HG02943 (cell line): ENCODE measurements around the gene MUC22.
"Not testable (repeated sequence)": the region's sequence is repeated elsewhere in the genome, so short reads cannot be mapped to it uniquely, and the experiment has no call there.

Source experiments
- ATAC-seq: cut with Tn5 transposase; IDR thresholded peaks from one replicate; pipeline ENCODE4 v1.9.1; 2021; ENCODE audit warnings: mild to moderate bottlenecking, low read depth, moderate library complexity; ENCODE audit not compliant: unreplicated experiment

The MUC22 gene

DNA sequence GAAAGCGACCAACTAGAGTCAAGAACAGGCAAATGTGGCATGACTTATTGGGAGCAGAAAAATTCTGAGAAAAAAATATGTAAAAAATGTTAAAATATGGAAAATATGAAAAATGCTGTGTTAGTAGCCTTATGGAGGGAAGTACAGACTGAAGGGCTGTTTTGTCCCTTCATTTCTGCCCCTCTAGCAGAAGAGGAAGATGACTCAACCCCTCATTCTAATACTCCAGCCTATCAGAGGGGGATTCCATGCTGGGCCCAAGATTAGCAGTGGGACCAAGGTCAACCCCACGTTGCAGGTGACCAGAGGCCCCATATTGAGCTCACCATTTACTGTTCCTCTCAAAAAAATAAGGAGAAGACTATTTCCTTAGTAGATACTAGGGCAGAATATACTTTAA is 18.4 kb upstream of the MUC22 start:
- no peak for ATAC-seq

DNA sequence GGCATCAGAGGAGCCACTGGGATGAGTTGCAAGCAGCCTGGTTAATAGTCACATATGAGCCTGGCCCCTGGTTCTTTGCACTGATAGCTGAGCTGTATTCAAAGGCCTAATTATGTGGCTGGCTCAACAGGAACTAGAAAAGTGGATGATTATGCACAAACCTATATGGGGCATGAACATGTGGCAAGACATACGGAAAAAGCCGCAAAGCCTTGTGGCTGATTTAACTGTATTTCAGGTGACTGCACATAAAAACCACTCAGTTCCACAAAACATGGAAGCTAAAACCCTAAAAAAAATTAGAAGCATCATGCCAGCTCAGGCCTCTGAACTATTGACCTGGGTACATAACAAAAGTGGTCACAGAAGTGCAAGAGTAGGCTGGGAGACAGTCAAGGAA is 13.0 kb upstream of the MUC22 start:
- no peak for ATAC-seq

- no peak for ATAC-seq
These were observed 11.5 kb upstream of the MUC22 start for GRCh38 chr6:30998785-30999184.

GRCh38 chr6:31000067-31000860 is 10.0 kb upstream of the MUC22 start:
- ATAC-seq, result not testable (repeated sequence)

- no peak for ATAC-seq
These were observed 8.9 kb upstream of the MUC22 start for GRCh38 chr6:31001281-31001888.

GRCh38 chr6:31002471-31002870 is 7.8 kb upstream of the MUC22 start:
- no peak for ATAC-seq

DNA sequence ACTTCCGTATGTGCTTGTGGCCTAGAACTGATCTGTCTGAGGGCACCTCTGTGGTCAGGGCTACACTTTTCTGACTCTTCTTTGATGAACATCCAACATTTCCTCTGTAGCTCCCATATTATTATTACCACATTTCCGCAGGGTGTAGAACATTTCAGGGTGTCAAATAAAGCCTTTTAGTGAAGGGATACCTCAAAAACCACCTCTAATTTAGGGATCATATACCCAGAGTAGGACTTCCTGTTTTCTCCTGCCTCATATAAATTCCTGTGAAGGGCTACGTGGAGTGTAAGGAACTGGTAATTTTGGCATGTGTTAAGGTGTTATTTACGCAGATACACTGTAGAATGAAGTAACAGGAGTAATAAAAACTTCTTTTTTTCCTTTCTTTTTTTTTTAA is 5.5 kb upstream of the MUC22 start:
- no peak for ATAC-seq

DNA sequence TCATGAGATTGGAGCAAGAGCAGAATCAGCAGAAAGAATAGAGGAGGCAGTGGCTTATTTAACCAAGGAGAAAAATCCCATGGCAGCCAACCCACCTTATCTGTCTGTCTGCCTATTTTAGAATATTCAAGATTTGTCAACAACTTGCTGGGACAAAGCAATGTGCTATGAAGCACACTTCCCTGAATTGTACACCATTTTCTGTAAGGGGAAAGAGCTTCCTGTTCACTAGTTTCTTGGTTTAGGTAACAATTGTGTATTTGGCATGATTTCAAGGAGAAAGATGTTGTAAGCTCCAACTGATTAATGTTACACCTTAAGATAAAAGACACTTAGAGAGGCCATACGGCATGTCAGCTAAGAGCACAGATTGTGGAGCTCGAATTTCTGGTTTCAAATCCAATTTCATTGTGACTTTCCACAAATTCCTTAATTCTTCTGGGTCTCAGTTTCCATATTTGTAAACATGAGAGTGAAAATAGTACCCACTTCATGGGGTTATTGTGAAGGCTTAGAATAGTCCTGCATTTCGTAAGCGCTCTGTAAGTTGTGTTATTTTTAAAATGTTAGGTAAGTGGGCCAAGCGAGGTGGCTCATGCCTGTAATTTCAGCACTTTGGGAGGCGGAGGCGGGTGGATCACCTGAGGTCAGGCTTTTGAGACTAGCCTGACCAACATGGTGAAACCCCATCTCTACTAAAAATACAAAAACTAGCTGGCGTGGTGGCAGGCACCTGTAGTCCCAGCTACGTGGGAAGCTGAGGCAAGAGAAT is 4.8 kb upstream of the MUC22 start:
- ATAC-seq, result no peak

DNA sequence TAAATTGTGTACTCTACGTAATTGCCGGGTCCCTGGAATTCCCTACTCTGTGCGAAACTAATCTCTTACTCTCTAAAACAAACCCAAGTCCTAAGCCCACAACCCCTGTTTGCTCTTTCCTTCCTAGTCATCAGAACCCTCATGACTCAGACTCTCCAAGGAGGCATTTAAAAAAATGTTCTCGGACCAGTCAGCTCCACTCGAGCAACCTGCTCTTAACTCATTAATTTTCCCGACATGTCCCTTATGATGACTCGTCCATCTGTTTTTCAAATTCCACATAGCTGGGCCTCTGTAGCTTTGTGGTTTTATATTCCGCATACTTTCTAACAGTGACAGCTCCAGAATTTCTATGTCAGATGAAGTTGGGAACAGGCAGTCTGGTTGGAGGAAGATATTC is 2.6 kb upstream of the MUC22 start:
- no peak for ATAC-seq

GRCh38 chr6:31008165-31008564 is 2.1 kb upstream of the MUC22 start:
- ATAC-seq, result no peak

- no peak for ATAC-seq
These were observed 543 bp upstream of the MUC22 start for GRCh38 chr6:31009731-31010130.

GRCh38 chr6:31011153-31011552 is 879 bp downstream of the MUC22 start:
- ATAC-seq, result no peak

GRCh38 chr6:31016659-31017299 is 6.5 kb downstream of the MUC22 start:
- ATAC-seq, result no peak

DNA sequence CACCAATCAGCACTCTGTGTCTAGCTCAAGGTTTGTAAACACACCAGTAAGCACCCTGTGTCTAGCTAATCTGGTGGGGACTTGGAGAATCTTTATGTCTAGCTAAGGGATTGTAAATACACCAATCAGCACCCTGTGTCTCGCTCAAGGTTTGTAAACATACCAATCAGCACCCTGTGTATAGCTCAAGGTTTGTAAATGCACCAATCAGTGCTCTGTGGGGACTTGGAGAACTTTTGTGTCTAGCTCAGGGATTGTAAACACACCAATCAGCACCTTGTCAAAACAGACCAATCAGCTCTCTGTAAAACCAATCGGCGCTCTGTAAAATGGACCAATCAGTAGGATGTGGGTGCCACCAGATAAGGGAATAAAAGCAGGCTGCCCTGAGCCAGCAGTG is 7.2 kb downstream of the MUC22 start:
- ATAC-seq, result not testable (repeated sequence)

- ATAC-seq, result no peak
These were observed 9.8 kb downstream of the MUC22 start for GRCh38 chr6:31020057-31020456.

GRCh38 chr6:31020631-31021255 is 10.5 kb downstream of the MUC22 start:
- ATAC-seq, result not testable (repeated sequence)

- not testable (repeated sequence) for ATAC-seq
These were observed 11.6 kb downstream of the MUC22 start for GRCh38 chr6:31021705-31022531.

- ATAC-seq, result no peak
These were observed 15.3 kb downstream of the MUC22 start for GRCh38 chr6:31025595-31025994.

GRCh38 chr6:31031095-31031494 is 20.8 kb downstream of the MUC22 start:
- no peak for ATAC-seq

GRCh38 chr6:31033075-31033474 is 22.8 kb downstream of the MUC22 start:
- no peak for ATAC-seq
